ENCODE data around the gene FARS2.

DNA sequence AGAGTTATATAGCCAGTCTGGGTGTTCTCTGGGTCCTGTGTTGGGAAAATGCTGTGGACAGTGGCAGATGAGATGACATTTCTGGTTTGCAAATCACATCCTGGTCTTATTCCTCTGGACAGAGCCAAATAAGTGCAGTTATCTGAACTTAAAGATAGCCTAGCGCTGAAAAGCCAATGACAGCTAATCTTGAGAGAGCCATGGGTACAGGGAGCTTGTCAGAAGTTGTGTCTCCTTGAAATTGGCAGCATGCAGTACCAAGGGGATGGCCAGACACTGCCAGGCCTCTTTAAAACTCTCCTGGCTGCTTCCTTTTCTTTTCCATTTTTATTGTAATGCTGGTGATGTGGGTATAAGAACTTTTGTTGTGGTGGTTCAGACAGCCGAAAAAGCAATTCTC is 362.5 kb downstream of the FARS2 start:
- TF ChIP-seq, protein P1, sequence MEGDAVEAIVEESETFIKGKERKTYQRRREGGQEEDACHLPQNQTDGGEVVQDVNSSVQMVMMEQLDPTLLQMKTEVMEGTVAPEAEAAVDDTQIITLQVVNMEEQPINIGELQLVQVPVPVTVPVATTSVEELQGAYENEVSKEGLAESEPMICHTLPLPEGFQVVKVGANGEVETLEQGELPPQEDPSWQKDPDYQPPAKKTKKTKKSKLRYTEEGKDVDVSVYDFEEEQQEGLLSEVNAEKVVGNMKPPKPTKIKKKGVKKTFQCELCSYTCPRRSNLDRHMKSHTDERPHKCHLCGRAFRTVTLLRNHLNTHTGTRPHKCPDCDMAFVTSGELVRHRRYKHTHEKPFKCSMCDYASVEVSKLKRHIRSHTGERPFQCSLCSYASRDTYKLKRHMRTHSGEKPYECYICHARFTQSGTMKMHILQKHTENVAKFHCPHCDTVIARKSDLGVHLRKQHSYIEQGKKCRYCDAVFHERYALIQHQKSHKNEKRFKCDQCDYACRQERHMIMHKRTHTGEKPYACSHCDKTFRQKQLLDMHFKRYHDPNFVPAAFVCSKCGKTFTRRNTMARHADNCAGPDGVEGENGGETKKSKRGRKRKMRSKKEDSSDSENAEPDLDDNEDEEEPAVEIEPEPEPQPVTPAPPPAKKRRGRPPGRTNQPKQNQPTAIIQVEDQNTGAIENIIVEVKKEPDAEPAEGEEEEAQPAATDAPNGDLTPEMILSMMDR (IDR thresholded peaks at IDR 0.05; ENCODE audit: borderline replicate concordance, extremely low read depth, low read length, poor library complexity, severe bottlenecking), result no peak
- TF ChIP-seq EZH2 (IDR thresholded peaks at IDR 0.05; ENCODE audit: borderline replicate concordance, low read depth, low read length, severe bottlenecking), result no peak
